GM12891 (cell line): ENCODE measurements around the gene MZF1. TPM values are rescaled to one million over a fixed set of nuclear protein-coding genes. Genes with fewer than 3 reads are reported as not detected.
"Not testable (repeated sequence)": the region's sequence is repeated elsewhere in the genome, so short reads cannot be mapped to it uniquely, and the experiment has no call there.

Experiments
- DNase-seq: peaks from one replicate; pipeline ENCODE4 v3.0.0; 2011; ENCODE audit warnings: low spot score; ENCODE audit not compliant: insufficient read length
- FAIRE-seq: peaks from 2 replicates; lab custom pipeline; 2011; peaks lifted over from hg19 to GRCh38; lab: Jason Lieb, UNC
- PAX5 ChIP-seq: IDR thresholded peaks from 2 replicates; pipeline ENCODE4 v1.6.1; 2011; ENCODE audit warnings: low read length, moderate library complexity, mild to moderate bottlenecking; ENCODE audit not compliant: insufficient read depth, severe bottlenecking
- POLR2A ChIP-seq: IDR thresholded peaks from 2 replicates; pipeline ENCODE4 v1.6.1; 2011; ENCODE audit warnings: low read depth, low read length, control low read depth
- POLR2AphosphoS5 ChIP-seq: IDR thresholded peaks from 2 replicates; pipeline ENCODE4 v1.6.1; 2011; ENCODE audit warnings: low read depth, low read length, control low read depth
- POU2F2 ChIP-seq: IDR thresholded peaks from 2 replicates; pipeline ENCODE4 v1.6.1; 2011; ENCODE audit warnings: low read depth, mild to moderate bottlenecking, control low read depth, low read length, moderate library complexity
- SPI1 ChIP-seq: IDR thresholded peaks from 2 replicates; pipeline ENCODE4 v1.6.1; 2011; ENCODE audit warnings: low read depth, low read length, control low read depth
- TAF1 ChIP-seq: IDR thresholded peaks from 2 replicates; pipeline ENCODE4 v1.6.1; 2011; ENCODE audit warnings: low read depth, low read length, control low read depth
- polyA plus RNA-seq: library from polyadenylated mRNA; unstranded; fragments of >200 nt; gene quantifications from one replicate; pipeline ENCODE4 v1.2.1, GENCODE V29; 2012; ENCODE audit warnings: low read depth, missing spikeins, inconsistent platforms; ENCODE audit not compliant: missing spikeins

Gene MZF1
- 7.4 TPM for polyA plus RNA-seq

GRCh38 chr19:58572818-58573657 is at the start of gene MZF1:
MZF1 (minus strand) TSS chr19:58573335; CDS start chr19:58571389, 1,946 bp downstream.
- DNase-seq (peak; percentile 94), FAIRE-seq (peak; percentile 97)
- no peak for TF ChIP-seq TAF1
- peak; percentile 28 for TF ChIP-seq PAX5
- peak; percentile 42; the same call in 1 of the 2 replicates for TF ChIP-seq SPI1
- TF ChIP-seq POLR2AphosphoS5 = peak; percentile 48; the same call in 1 of the 2 replicates
- TF ChIP-seq POLR2A = peak; percentile 58; the same call in 1 of the 2 replicates
- TF ChIP-seq POU2F2 = peak; percentile 39; the same call in 1 of the 2 replicates

- not testable (repeated sequence) for DNase-seq, FAIRE-seq
Observed at GRCh38 chr19:58607213-58607612, 34.1 kb upstream of the MZF1 start.

DNA sequence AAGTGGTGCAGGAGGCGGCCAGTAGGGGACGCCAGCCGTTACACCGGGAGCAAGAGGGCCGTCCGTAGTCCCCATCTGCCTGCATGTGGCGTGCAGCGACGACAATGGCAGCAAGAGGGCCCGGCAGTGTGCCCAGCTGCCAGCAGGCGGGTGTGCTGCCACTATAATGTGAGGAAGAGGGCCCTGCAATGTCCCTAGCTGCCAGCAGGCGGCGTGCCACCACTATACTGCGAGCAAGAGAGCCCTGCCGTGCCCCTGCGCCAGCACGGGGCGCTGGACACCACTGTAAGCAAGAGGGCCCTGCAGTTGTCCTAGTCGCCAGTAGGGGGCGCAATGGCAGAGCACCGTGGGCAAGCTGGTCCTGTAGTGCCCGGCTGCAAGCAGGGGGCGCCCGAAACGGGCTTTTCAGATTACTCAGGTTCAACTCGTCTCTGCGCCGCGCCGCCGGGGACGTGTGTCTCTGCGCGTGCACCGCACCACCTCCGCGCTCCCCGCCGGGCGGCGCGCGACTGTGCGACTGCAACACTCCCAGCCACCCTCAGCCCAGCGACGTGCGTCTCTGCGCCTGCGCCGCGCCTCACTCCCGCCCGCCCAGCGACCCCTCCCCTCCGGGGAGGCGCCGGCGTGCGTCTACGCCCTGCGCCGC is 33.2 kb upstream of the MZF1 start:
- not testable (repeated sequence) for DNase-seq

GRCh38 chr19:58586133-58586765 is 13.1 kb upstream of the MZF1 start:
- FAIRE-seq (no peak), DNase-seq (no peak)
- TF ChIP-seq SPI1 (no peak), POU2F2 (no peak), POLR2A (no peak), PAX5 (no peak)

More for the DNA sequence above, 33.2 kb upstream of the MZF1 start:
- FAIRE-seq = not testable (repeated sequence)

GRCh38 chr19:58585442-58586132 is 12.5 kb upstream of the MZF1 start:
- DNase-seq = no peak
- TF ChIP-seq POLR2A = no peak
- no peak for TF ChIP-seq POU2F2
- TF ChIP-seq TAF1 = no peak
- TF ChIP-seq PAX5 = no peak
- TF ChIP-seq POLR2AphosphoS5 = no peak
- TF ChIP-seq SPI1 = no peak
- no peak for FAIRE-seq

DNA sequence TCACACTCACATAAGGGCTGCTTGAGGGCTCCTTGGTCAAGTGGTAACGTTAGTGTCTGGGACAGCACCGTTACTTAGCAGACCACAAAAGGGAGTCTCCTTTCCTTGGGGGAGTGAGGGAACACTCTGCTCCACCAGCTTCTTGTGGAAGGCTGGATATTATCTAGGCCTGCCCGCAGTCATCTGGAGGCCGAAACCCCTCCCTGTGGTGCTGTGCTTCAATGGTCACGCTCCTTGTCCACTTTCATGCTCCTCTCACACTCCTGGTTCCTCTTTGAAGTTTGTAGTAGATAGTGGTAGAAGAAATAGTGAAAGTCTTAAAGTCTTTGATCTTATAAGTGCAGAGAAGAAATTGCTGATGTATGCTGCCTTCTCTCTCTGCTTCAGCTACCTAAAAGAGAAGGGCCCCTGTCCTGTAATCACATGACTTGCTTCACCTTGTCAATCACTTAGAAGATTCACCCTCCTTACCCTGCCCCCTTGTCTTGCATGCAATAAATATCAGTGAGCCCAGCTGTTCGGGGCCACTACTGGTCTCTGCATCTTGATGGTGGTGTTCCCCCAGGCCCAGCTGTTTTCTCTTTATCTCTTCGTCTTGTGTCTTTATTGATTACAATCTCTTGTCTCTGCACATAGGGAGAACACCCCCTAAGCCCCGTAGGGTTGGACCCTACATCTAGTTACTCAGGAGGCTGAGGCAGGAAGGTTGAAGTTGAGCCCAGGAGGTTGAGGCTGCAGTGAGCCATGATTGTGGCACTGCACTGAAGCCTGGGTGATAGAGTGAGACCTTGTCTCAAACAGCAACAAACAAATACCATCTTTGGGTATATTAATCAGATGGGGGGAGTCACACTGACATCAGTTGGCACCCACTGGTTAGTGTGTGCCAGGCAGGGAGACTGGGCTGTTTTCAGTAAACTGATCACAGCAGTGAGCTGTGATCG is 11.6 kb upstream of the MZF1 start:
- DNase-seq = no peak
- TF ChIP-seq SPI1 (no peak), PAX5 (no peak), POU2F2 (no peak), POLR2A (no peak), TAF1 (no peak), POLR2AphosphoS5 (no peak)
- no peak for FAIRE-seq

DNA sequence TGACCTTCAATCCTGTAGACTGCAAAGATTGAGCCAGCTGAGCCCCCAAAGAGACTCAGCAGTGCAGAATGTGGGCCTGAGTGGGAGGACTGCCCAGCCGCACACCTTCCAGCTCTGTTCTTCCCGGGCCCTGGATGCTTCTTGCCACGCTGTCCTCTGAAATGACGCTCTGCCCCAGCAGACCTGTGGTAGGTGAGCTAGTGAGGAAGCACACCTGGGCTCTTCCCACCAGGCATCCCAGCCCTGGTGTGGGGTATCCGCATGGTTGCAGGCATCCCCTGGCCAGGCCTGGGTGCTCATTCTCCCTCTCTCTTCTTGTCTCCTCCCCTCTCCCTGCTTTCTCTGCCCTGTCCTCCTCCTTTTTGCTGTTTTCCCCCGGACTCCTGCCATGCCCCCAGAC is 9.8 kb upstream of the MZF1 start:
- DNase-seq (no peak), FAIRE-seq (no peak)
- no peak for TF ChIP-seq POLR2A
- no peak for TF ChIP-seq POU2F2
- TF ChIP-seq SPI1 = no peak
- no peak for TF ChIP-seq PAX5
- TF ChIP-seq POLR2AphosphoS5 = no peak
- TF ChIP-seq TAF1 = no peak

DNA sequence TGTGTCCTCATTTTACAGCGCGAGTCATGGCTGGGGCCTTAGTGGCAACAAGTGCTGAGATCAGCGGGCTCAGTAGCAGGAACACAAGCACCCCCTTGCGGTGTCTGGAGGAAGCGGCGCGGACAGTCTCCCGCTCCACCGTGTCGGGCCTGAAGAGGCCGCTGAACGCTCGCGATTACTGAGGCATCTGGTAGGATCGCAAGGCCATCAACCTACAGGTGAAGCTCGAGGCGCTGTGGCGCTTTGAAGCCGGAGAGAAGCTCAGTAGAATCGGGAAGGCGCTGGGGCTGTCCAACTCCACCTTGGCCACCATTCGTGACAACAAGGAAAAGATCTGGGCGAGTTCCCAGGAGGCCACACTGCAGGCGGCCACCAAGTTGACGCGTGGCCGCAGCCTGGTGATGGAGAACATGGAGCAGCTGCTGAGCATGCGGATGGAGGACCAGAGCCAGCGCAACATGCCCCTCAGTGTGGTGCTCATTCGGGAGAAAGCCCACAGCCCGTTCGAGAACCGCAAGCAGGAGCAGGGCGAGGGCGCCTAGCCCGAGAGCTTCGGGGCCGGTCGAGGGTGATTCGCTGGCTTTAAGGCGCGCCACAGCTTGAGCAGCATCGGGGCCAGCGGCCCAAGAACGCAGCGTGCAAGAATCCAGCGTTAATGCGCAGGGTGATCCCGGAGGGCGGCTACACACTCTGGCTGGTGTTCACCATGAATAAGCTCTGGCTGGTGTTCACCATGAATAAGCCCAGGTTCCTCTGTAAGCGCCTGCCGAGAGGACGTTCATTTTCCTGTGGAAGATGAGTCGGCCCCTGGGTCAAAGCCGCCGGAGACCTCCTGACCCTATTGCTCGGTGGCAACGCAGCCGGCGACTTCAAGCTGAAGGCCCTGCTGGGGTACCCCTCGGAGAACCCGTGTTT is 8.3 kb upstream of the MZF1 start:
- FAIRE-seq (peak; percentile 87), DNase-seq (peak; percentile 76)
- TF ChIP-seq POLR2AphosphoS5 (no peak), POU2F2 (0 out of 2 replicates have a peak, but pooled peaks have one; percentile 37)
